HG03097 (cell line): ENCODE measurements around the gene HIVEP3.

Source experiments
- ATAC-seq: cut with Tn5 transposase; IDR thresholded peaks from one replicate; pipeline ENCODE4 v1.9.1; 2021; ENCODE audit not compliant: unreplicated experiment, low FRiP score

The HIVEP3 gene

DNA sequence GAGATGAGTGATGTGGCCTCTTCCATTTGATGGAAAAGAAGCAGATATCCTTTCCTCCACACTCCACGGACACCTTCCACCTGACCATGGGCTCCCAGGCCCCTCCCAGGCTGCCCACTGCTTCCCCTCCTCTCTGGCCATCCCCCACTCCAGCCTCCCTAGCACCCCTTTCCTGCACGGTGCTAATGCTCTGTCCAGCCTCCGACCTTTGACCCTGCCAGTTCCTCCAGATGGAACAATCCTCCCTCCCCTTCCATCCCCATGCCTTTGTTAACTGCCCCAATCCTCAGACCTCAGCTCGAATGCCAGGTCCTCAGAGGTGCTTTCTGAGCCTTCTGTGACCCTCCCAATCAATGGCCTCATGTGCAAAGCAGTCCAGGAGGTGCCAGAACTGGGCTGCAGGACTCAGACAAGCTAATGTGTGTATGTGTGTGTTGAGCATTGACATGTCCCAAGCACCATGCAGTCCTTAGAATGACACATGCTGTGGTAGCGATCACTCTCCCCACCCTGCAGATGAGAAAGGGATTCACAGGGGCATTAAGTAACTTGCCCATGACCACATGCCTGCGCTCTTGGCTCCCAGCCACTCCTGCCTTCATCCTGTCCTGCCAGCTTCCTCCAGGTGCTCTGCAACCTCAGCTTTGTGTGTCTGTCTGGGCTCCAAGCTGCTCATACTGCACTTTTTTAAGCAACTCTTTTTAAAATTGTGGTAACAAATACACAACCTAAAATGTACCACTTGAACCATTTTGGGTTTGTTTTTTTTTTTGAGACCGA lies 370.8 kb downstream of the HIVEP3 start:
- no peak for ATAC-seq

- ATAC-seq = no peak
Measured at GRCh38 chr1:41547336-41547735, 371.4 kb downstream of the HIVEP3 start.

DNA sequence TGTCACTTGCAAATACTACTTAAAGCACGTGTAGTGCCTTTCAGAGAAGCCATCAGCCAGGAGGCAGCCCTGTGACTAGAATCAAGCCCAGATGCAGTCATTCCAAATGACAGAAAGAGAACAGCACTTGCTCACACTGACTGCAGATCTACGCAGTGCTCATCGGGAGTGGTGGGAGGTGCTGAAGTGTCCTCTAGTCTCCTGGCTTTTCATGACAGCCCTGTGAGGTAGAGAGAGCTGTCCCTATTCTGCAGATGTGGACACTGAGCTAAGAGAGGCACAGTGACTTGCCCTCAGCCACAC lies 371.9 kb downstream of the HIVEP3 start:
- no peak for ATAC-seq

DNA sequence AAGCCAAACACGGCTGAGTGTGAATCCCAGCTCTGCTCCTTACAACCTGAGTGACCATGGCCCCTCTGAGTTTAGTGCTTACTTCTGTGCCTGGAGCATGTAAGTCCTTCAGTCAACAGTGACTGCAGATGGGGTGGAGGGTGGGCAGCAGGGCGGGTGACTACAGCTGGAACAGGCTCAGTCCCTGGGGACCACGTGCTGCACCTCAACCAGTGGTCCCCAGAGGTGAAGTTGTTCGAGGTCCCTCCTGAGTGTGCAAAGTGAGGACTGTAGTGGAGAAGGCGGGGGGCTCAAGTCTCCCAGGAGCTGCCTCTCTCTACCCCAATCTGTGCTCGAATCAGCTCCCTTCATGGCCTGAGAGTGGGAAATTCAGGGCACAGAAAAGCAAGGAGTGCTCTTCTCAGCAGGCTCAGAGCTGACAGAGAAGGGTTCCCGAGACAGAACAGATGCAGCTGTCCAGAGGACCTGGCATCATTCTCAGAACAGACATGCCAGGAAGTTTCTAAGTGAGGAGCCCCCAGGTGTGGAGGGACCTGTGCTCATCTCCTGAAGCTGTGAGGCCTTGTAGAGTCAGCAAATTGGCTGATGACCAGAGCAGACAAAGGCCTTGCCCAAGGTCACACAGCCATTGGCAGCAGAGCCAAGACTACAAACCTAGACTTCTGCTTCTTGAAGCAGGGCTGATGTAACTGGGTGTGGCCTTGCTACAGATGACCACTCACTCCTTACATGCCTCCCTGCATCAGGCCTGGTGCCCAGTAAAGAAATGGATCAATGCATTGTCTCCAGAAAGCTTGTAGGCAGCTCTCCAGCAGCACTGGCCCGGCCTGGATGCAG lies 372.5 kb downstream of the HIVEP3 start:
- ATAC-seq = no peak

- ATAC-seq = no peak
Measured at GRCh38 chr1:41542196-41542930, 376.4 kb downstream of the HIVEP3 start.

GRCh38 chr1:41541592-41541952 lies 377.1 kb downstream of the HIVEP3 start:
- no peak for ATAC-seq

DNA sequence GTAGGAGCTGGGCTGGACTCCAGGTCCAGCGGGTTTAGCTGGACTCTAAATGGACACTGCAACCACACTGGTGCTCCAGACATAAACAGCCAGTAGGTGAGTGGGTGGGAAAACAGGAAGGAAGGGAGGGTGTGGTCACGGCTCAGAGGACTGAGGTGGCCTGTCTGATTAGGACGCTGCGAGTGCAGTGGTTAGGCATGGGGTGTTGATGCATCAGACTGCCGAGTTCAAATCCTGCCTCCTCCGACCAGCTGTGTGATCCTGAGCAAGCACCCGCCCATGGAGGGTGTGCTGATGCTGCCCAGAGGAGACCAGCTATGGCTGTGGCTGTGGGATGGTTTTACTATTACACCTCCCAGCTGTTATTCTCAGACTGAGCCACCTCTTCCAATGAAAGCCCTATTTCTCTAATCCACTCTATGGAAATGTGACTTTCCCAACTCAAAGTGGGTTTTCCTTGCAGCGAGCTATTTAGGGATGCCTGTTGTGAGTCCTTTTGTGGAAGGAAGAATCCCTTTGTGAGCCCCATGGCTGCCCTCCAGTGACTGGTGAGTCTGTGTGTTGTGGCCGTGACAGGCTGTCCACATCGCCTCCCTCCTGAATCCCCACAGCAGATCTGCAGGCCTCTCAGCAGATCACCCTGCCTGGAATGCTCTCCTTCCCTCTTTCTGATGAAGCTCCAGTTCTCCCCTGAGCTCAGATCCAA lies 377.7 kb downstream of the HIVEP3 start:
- ATAC-seq = no peak

GRCh38 chr1:41539999-41540398 lies 378.7 kb downstream of the HIVEP3 start:
- ATAC-seq = no peak

DNA sequence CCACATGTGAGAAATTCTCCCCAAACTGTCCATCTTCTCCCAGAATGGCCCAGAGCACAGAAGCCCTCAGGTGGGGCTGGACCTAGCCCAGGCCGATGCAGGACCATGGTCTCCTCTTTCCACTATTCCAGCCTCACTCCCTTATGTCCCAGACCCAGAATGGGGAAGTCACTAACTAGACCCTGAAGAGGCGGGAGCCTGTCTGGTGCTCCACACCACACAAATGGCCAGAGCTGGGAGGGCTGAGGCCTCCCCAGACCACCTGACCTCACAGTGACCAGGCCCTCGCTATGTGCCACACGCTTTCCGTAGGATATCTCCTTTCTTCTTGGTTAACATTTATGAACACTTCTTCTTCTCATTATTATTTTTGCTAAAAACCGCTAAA lies 379.3 kb downstream of the HIVEP3 start:
- ATAC-seq = no peak

DNA sequence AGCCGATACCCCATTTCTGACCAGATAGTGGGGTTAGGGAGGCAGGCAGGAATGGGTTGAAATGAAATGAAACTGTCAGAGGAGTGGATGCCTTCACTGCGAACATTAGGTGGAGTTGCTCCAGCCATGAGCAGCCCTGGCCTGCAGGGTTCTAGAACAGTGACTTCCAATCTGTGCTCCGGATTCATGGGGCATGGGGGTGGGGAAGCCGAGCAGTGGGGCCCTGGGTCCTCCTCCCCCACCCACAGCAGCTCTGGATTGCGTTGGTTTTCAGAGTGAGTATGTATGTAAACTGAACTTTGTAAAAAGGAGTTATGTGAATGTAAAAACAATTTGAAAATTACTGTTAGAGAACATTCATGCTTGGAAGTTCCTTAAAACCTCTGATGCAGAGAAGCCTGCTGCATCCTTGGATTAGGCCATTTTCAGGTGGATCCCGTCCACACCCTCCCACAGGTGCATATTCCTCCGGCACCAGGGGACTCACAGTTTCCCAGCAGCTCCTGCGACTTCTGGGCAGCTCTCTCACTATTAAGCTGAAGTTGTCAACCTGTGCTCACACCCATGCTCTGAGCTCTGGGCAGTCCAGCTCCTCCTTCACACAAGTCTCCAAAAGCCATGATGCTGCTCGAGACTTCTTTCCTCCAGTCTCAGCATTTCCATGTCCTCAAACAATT lies 379.8 kb downstream of the HIVEP3 start:
- no peak for ATAC-seq

DNA sequence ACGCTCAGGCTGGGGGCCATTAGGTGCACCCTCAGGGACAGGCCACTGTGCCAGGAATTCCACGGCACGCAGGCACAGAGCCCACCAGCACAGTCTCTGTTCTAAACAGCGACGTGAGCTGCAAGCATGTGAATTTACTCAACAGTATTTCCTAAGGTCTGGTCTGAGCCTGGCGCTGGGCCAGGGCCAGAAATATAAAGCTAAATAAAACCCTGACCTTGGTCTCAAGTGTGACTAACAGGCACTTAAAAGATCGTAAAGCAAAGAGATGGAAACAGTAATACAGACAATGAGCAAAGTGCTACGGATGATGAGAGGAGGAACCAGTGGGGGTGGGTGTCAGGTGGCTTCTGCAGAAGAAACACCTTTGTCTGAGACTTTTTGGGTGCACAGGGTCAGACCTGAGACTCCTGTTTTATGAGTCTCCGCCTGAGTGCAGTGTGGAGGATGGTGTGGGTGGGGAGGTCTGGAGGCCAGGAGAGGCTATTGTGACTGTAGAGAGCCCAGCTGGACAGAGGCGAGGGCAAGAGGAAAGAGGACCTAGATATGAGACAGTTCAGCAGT lies 380.9 kb downstream of the HIVEP3 start:
- ATAC-seq = no peak

DNA sequence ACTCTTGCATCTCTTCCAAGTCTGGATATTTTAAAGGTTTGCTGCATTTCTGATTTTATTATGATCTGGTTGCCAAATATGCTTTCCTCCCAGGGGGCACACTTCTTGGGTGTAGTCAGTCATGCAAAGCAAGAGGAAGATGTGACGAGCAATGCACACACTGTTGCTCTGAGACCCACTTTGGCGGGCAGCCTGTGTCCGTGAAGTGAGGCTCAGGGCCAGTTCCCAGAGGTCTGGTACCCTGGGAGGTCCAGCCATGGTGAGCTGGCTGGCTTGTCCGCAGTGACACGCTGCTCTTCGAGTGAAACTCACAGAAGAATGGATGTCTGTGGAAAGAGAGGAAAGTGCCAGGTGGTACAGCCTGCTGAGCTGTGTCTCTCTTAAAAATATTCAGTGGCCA lies 381.5 kb downstream of the HIVEP3 start:
- no peak for ATAC-seq

- no peak for ATAC-seq
Measured at GRCh38 chr1:41536361-41536802, 382.3 kb downstream of the HIVEP3 start.

GRCh38 chr1:41535716-41536115 lies 383.0 kb downstream of the HIVEP3 start:
- ATAC-seq = no peak

DNA sequence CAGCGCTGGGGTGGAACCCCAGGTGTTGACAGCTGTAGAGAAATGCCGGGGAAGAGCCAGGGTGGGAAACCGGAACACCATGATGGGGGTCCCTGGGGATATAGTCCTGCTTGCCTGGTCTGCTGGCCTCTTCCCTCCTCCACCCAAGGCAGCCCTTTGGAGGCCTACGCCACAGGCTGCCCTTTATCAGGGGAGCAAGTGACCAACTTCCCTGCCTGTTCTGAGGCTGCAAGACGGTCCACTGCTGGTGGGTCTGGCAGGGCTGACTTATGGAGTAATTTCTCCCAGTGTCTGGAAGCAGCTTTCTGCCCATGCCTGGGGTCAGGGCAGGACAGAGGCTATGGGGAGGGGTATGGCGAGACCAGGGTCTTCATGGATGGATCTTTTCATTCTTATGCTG lies 383.4 kb downstream of the HIVEP3 start:
- no peak for ATAC-seq

DNA sequence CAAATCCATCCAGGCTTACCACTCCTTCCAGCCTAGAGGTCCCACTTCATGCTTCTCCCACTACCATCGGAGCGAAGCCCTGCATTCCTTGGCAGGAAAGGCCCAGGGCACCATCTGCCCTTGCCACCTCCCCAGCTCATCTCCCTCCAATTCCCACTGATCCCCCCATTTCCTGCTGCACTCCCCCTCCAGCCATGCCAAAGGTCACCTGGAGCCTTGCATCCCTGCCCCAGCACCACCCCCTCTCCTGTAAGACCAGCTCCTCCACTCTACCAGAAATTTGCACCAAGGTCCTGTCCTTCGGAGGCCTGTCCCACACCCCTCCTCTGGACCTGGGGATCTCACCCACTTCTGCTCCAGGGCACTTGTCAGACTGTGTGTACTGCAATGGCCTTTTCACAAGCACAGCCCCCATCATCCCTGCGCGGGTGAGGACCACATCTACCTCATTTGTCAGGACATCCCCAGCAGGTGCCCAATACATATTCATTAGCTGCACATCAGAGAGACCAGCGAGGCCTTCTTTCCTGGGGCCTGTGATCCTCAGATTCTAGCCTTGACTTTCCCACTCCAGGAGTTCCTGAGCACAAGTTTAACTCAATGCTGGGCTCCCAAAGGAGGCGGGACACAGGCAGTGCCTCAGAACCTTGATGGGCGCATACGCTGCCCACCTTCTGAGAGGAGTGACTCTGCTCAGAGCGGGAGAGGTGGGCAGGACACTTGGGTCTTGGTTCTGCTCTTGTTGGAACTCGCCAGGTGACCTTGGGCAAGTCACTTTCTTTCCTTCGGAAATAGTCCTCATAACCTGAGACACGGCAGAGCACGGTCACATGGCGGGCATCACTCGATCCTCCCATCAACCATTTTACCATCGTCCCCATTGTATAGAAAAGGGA lies 384.3 kb downstream of the HIVEP3 start:
- no peak for ATAC-seq

DNA sequence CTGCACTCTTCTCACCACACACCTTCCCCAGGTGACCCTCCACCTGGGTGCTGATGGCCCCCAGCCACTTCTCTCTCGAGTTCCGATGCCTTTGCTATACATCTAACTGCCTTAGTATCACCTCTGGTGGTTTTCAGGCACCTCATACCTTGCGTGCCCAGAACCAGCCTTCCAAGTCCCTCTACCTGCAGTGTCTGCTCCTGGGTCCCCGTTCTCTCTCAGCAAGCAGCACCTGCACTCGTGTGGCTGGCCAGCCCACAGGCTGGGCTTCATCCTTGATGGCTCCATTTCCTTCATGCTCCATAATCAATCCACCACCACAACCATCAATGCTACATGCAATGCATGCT lies 385.0 kb downstream of the HIVEP3 start:
- no peak for ATAC-seq

- no peak for ATAC-seq
Measured at GRCh38 chr1:41533016-41533730, 385.5 kb downstream of the HIVEP3 start.
